Keratinocyte (primary cell): ENCODE data around the gene SFRP4.

Experiments
- EZH2 ChIP-seq: IDR thresholded peaks from one replicate; pipeline ENCODE4 v1.6.1; 2012; ENCODE audit warnings: inconsistent platforms, mild to moderate bottlenecking, low read length, moderate library complexity
- TF ChIP-seq, protein P1 (sequence below), 3 experiments: IDR thresholded peaks in 1 of 3; conservative IDR thresholded peaks in 1 of 3; optimal IDR thresholded peaks in 1 of 3; 2 replicates in 2 of 3; 3 replicates in 1 of 3; pipeline versions ENCODE3 to v1.5.1; 2011; ENCODE audit warnings: low read length in 3 of 3, mild to moderate bottlenecking in 3 of 3, moderate library complexity in 2 of 3, control low read depth in 1 of 3, inconsistent platforms in 1 of 3; ENCODE audit not compliant: insufficient read depth in 2 of 3; ENCODE audit errors: extremely low read depth in 1 of 3

DNA sequence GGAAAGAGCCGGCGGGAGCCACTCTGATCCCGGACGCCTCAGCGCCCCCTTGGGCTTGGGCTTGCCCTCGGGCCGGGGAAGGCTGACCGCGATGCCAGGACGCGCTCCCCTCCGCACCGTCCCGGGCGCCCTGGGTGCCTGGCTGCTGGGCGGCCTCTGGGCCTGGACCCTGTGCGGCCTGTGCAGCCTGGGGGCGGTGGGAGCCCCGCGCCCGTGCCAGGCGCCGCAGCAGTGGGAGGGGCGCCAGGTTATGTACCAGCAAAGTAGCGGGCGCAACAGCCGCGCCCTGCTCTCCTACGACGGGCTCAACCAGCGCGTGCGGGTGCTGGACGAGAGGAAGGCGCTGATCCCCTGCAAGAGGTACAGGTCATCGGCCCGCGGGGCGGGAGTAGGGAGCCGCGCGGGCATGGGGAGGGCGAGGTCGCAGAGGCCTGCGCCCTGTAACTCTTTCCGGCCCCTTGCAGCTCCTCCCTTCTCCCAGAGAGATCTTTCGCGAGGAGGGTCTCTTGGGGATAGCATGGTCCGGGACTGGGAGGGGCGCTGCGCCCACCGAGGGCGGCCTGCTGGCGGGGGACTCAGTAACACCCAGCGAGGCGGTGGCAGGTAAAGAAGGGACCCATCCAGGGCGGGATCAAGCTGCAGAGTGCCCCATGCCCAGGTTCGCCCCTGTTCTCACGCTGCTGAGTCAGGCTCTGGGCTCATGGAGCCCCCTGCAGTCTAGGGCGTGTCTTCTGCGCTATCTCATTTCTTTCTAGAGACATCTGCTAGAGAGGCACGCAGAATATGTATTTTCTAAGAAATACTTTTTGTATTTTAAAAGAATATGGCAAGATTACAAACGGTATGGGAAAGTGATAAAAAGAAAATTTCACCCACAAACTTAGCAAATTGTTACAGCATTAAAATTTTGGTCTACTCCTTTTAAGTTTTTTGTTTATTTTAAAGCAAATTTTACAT lies 4.5 kb upstream of the SFRP4 start:
- TF ChIP-seq, protein P1, sequence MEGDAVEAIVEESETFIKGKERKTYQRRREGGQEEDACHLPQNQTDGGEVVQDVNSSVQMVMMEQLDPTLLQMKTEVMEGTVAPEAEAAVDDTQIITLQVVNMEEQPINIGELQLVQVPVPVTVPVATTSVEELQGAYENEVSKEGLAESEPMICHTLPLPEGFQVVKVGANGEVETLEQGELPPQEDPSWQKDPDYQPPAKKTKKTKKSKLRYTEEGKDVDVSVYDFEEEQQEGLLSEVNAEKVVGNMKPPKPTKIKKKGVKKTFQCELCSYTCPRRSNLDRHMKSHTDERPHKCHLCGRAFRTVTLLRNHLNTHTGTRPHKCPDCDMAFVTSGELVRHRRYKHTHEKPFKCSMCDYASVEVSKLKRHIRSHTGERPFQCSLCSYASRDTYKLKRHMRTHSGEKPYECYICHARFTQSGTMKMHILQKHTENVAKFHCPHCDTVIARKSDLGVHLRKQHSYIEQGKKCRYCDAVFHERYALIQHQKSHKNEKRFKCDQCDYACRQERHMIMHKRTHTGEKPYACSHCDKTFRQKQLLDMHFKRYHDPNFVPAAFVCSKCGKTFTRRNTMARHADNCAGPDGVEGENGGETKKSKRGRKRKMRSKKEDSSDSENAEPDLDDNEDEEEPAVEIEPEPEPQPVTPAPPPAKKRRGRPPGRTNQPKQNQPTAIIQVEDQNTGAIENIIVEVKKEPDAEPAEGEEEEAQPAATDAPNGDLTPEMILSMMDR (optimal IDR thresholded peaks at IDR 0.05 in 1 of 3, IDR thresholded peaks at IDR 0.05 in 1 of 3, conservative IDR thresholded peaks at IDR 0.05 in 1 of 3; ENCODE audit: extremely low read depth in 1 of 3, insufficient read depth in 2 of 3, low read length in 3 of 3): no peak
- no peak for TF ChIP-seq EZH2
